H1 (cell line): ENCODE data around the gene ZNF462. TPM values are rescaled to one million over a fixed set of nuclear protein-coding genes. Genes with fewer than 3 reads are reported as not detected.

Source experiments
- CTCF ChIA-PET: fragments of 300-600 bp; sonication (Branson Sonifier 250); formaldehyde crosslinking; loops from one replicate; lab custom pipeline; 2021; ENCODE audit not compliant: partially characterized antibody; lab: Charles Lee
- POLR2A ChIA-PET: fragments of 300-600 bp; sonication (Branson Sonifier 250); formaldehyde crosslinking; loops from one replicate; lab custom pipeline; 2021; ENCODE audit warnings: inconsistent platforms; ENCODE audit not compliant: partially characterized antibody; lab: Charles Lee
- DNase-seq, 2 experiments: peaks; one replicate each; pipeline versions ENCODE4 v3.0.0 to v3.0.0-alpha.2; 2010 to 2022; ENCODE audit warnings: low spot score in 2 of 2, low read depth in 1 of 2, mixed read lengths in 1 of 2
- FAIRE-seq: peaks from 2 replicates; lab custom pipeline; 2011; peaks lifted over from hg19 to GRCh38; lab: Jason Lieb, UNC
- H2AFZ ChIP-seq: 2 replicates; pipeline ENCODE4 v1.8.1; 2012; ENCODE audit warnings: low read length, inconsistent platforms
- H2AK5ac ChIP-seq: 2 replicates; pipeline ENCODE4 v1.6.1; 2013; ENCODE audit warnings: low read depth, low read length
- H2BK120ac ChIP-seq: replicated peaks from 2 replicates; pipeline ENCODE3; 2013; ENCODE audit warnings: low read depth, low read length, inconsistent platforms
- H2BK12ac ChIP-seq: 2 replicates; pipeline ENCODE4 v1.6.1; 2013; ENCODE audit warnings: low read depth, low read length
- H2BK15ac ChIP-seq: 2 replicates; pipeline ENCODE4 v1.6.1; 2013; ENCODE audit warnings: low read length
- H2BK20ac ChIP-seq: 2 replicates; pipeline ENCODE4 v1.6.1; 2013; ENCODE audit warnings: low read length
- H2BK5ac ChIP-seq: 2 replicates; pipeline ENCODE4 v1.6.1; 2013; ENCODE audit warnings: low read depth, low read length
- H3K14ac ChIP-seq: 2 replicates; pipeline ENCODE4 v1.6.1; 2013; ENCODE audit warnings: inconsistent platforms; ENCODE audit not compliant: insufficient read length
- H3K18ac ChIP-seq: 2 replicates; pipeline ENCODE4 v1.6.1; 2013; ENCODE audit warnings: low read length; ENCODE audit errors: extremely low read depth
- H3K23ac ChIP-seq: 2 replicates; pipeline ENCODE4 v1.6.1; 2013; ENCODE audit warnings: inconsistent platforms; ENCODE audit not compliant: insufficient read length
- H3K23me2 ChIP-seq: 2 replicates; pipeline ENCODE4 v1.6.1; 2013; ENCODE audit warnings: low read depth, low read length
- H3K27ac ChIP-seq: 2 replicates; pipeline ENCODE4 v1.6.1; 2011; ENCODE audit warnings: low read depth, low read length, inconsistent platforms
- H3K27me3 ChIP-seq, 4 experiments: replicated peaks in 1 of 4; 1 replicate in 1 of 4; 2 replicates in 3 of 4; pipeline versions ENCODE4 v1.6.1 to v1.8.1; 2011 to 2013; ENCODE audit warnings: low read length in 3 of 4, mild to moderate bottlenecking in 3 of 4, inconsistent platforms in 2 of 4, mixed read lengths in 2 of 4, moderate library complexity in 1 of 4; ENCODE audit not compliant: control insufficient read depth in 3 of 4, insufficient read depth in 3 of 4; ENCODE audit errors: extremely low read depth in 1 of 4
- H3K36me3 ChIP-seq, 4 experiments: 2 replicates each; pipeline versions ENCODE4 v1.6.1 to v1.8.1; 2011 to 2013; ENCODE audit warnings: mild to moderate bottlenecking in 4 of 4, low read length in 3 of 4, moderate library complexity in 2 of 4, control low read depth in 1 of 4, inconsistent platforms in 1 of 4; ENCODE audit not compliant: insufficient read depth in 4 of 4, control insufficient read depth in 2 of 4
- H3K4ac ChIP-seq: replicated peaks from 2 replicates; pipeline ENCODE3; 2013; ENCODE audit warnings: low read length, low read depth, mixed read lengths, inconsistent platforms; ENCODE audit not compliant: insufficient read length
- H3K4me1 ChIP-seq, 4 experiments: replicated peaks in 1 of 4; 1 replicate in 1 of 4; 2 replicates in 3 of 4; pipeline versions ENCODE4 v1.6.1 to v1.8.1; 2011 to 2013; ENCODE audit warnings: low read length in 3 of 4, inconsistent platforms in 2 of 4, mixed read lengths in 1 of 4; ENCODE audit not compliant: insufficient read depth in 4 of 4, control insufficient read depth in 3 of 4
- H3K4me2 ChIP-seq, 2 experiments: 2 replicates each; pipeline versions ENCODE4 v1.6.1 to v1.8.1; 2011 to 2013; ENCODE audit warnings: low read depth in 2 of 2, low read length in 2 of 2, control low read depth in 1 of 2, inconsistent platforms in 1 of 2, mild to moderate bottlenecking in 1 of 2; ENCODE audit not compliant: insufficient read depth in 1 of 2
- H3K4me3 ChIP-seq, 4 experiments: fragments of 200-600, 300-600 bp in 1 of 4; sonication (generic), shearing (Covaris generic), sonication (Bioruptor Twin) in 1 of 4; 2 replicates each; pipeline versions ENCODE4 v1.5.1 to v1.8.1; 2011 to 2016; ENCODE audit warnings: low read length in 4 of 4, low read depth in 3 of 4, control low read depth in 2 of 4, inconsistent platforms in 2 of 4, mild to moderate bottlenecking in 2 of 4, mixed read lengths in 1 of 4, moderate library complexity in 1 of 4; ENCODE audit not compliant: insufficient read depth in 2 of 4; ENCODE audit errors: extremely low read depth in 1 of 4
- H3K56ac ChIP-seq: replicated peaks from 2 replicates; pipeline ENCODE3; 2013; ENCODE audit warnings: low read depth, mild to moderate bottlenecking, mixed read lengths, low read length, inconsistent platforms; ENCODE audit not compliant: insufficient read length
- H3K79me1 ChIP-seq: 2 replicates; pipeline ENCODE4 v1.6.1; 2013; ENCODE audit warnings: low read depth, low read length, control low read depth
- H3K79me2 ChIP-seq, 2 experiments: 2 replicates each; pipeline versions ENCODE4 v1.6.1 to v1.8.1; 2012 to 2013; ENCODE audit warnings: low read length in 2 of 2, mild to moderate bottlenecking in 2 of 2, inconsistent platforms in 1 of 2; ENCODE audit not compliant: insufficient read depth in 2 of 2, control insufficient read depth in 1 of 2
- H3K9ac ChIP-seq, 4 experiments: replicated peaks in 1 of 4; 1 replicate in 1 of 4; 2 replicates in 3 of 4; pipeline versions ENCODE4 v1.6.1 to v1.8.1; 2011 to 2013; ENCODE audit warnings: low read depth in 3 of 4, low read length in 3 of 4, control low read depth in 2 of 4, mild to moderate bottlenecking in 2 of 4, moderate library complexity in 2 of 4, inconsistent platforms in 1 of 4; ENCODE audit errors: extremely low read depth in 1 of 4
- H3K9me3 ChIP-seq, 2 experiments: 2 replicates each; pipeline versions ENCODE4 v1.6.1 to v1.8.1; 2012 to 2013; ENCODE audit warnings: mild to moderate bottlenecking in 2 of 2, moderate library complexity in 2 of 2, control low read depth in 1 of 2, inconsistent platforms in 1 of 2, low read depth in 1 of 2, low read length in 1 of 2, mixed read lengths in 1 of 2; ENCODE audit not compliant: insufficient read depth in 2 of 2
- H4K20me1 ChIP-seq, 2 experiments: replicated peaks in 1 of 2; 2 replicates each; pipeline versions ENCODE3 to v1.8.1; 2011 to 2013; ENCODE audit warnings: inconsistent platforms in 2 of 2, low read length in 2 of 2, mild to moderate bottlenecking in 1 of 2; ENCODE audit not compliant: insufficient read depth in 2 of 2, control insufficient read depth in 1 of 2
- H4K5ac ChIP-seq: 2 replicates; pipeline ENCODE4 v1.6.1; 2013; ENCODE audit warnings: low read length, low read depth, mixed read lengths, inconsistent platforms; ENCODE audit not compliant: insufficient read length
- H4K8ac ChIP-seq: 2 replicates; pipeline ENCODE4 v1.8.0; 2013; ENCODE audit warnings: mild to moderate bottlenecking, moderate library complexity, low read length, inconsistent platforms; ENCODE audit not compliant: insufficient read depth; ENCODE audit errors: extremely low read depth
- H4K91ac ChIP-seq: replicated peaks from 2 replicates; pipeline ENCODE3; 2013; ENCODE audit warnings: low read length, mixed read lengths, inconsistent platforms; ENCODE audit not compliant: insufficient read length
- NRF1 ChIP-seq: IDR thresholded peaks from 2 replicates; pipeline ENCODE4 v1.6.1; 2011; ENCODE audit warnings: mild to moderate bottlenecking, low read depth, low read length, improper control_type of control experiment
- whole genome bisulfite sequencing, 2 experiments: shearing (Covaris generic) in 1 of 2; methylation state at CpG; one replicate each; pipeline versions ENCODE4 v1.1.6 to v1.1.7; 2013 to 2015; ENCODE audit warnings: low lambda C conversion rate in 2 of 2, mixed read lengths in 2 of 2, inconsistent platforms in 1 of 2, low coverage in 1 of 2, missing lambda C conversion rate in 1 of 2; ENCODE audit not compliant: insufficient replicate concordance in 2 of 2, insufficient coverage in 1 of 2, insufficient read length in 1 of 2; ENCODE audit errors: extremely low coverage in 1 of 2, missing lambda C conversion rate in 1 of 2; 5-methylcytosine and 5-hydroxymethylcytosine counted together
- polyA plus RNA-seq, 7 experiments: library from polyadenylated mRNA; depleted of rRNA in 3 of 7; stranded (reverse) in 5 of 7; unstranded in 2 of 7; fragments of >200 nt in 5 of 7; fragments of 200-250 nt in 2 of 7; gene quantifications; 1 replicate in 5 of 7; 2 replicates in 1 of 7; 4 replicates in 1 of 7; pipeline versions ENCODE4 v1.2.1 to v1.2.3, GENCODE V29; 2011 to 2013; ENCODE audit warnings: missing spikeins in 2 of 7, mixed read lengths in 2 of 7
- total RNA-seq: library from RNA; stranded (reverse); fragmentation: NEBNext Ultra II Directional; extraction: Animal tissue kit (Norgen Biotek cat#: 25700); gene quantifications from 2 replicates; pipeline ENCODE4 v1.2.1, GENCODE V29; 2021

ZNF462 gene
- total and polyA plus RNA-seq, 2 of the 8 experiments (the other 6 are each of a cell fraction or from before 2014, with no cell fraction given): 30.0 to 163 TPM

DNA sequence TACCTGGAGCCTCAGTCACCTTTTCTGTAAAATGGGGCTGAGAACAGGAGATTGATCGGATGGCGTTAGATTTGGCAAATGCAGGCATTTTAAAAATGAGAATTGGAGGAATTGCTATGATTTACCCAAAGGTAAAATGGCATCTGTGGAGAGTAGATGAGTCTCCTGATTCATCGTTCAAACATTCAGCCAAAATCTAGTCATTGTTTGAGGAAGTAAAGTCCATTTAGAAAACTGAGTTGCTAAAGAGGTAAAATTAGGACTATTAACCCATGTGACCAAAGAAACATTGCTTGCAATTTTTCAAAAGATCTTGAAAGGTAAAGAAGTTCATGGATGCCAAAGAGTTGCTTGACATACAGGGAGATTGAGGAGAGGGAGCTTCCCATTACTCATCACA is 69.7 kb downstream of the ZNF462 start:
- DNase-seq (no peak), FAIRE-seq (no peak)
- Histone ChIP-seq H4K5ac (no peak overlapping the region), H2BK120ac (no peak overlapping the region), H2BK15ac (no peak overlapping the region), H3K56ac (no peak overlapping the region), H2AFZ (no peak overlapping the region), H3K14ac (no peak overlapping the region), H3K4ac (no peak overlapping the region), H3K27me3 (no peaks in the 10 kb centered on the region), H2AK5ac (no peak overlapping the region), H3K4me3 (no peak overlapping the region), H3K4me1 (peaks cover 2 to 7% (median 4%) of the 10 kb centered on the region in 4 experiments), H2BK20ac (no peak overlapping the region), H4K91ac (no peak overlapping the region), H3K18ac (no peak overlapping the region), H4K8ac (no peak overlapping the region), H3K79me1 (peaks cover 8% of the 10 kb centered on the region), H2BK12ac (no peak overlapping the region), H3K27ac (no peak overlapping the region), H3K9ac (no peak overlapping the region), H3K23me2 (no peaks in the 10 kb centered on the region), H3K79me2 (peaks cover 0 to 59% of the 10 kb centered on the region in 2 experiments; a peak in 2 of 4 replicates), H3K9me3 (no peaks in the 10 kb centered on the region), H3K36me3 (peaks cover 43 to 83% (median 67%) of the 10 kb centered on the region in 4 experiments), H3K4me2 (no peak overlapping the region), H2BK5ac (no peak overlapping the region), H3K23ac (no peak overlapping the region), H4K20me1 (peaks cover 2 to 6% of the 10 kb centered on the region in 2 experiments)
- ChIA-PET CTCF (interaction anchor here (0.8 to 1.2 kb wide), 3 partner anchors 17 to 55 kb away, joined by 3 to 5 read pairs (median 3); no protein-coding TSS in a partner anchor), POLR2A (interaction anchor here (0.9 to 1.3 kb wide), 2 partner anchors 9 to 28 kb away, joined by 4 read pairs; no protein-coding TSS in a partner anchor)
- 90 to 100% methylated on average over 1 to 3 of the region's 3 CpGs for WGBS, 2 experiments
- no peak for TF ChIP-seq NRF1
